ENCODE data around the gene P2RY8.
"Not testable (repeated sequence)": the region's sequence is repeated elsewhere in the genome, so short reads cannot be mapped to it uniquely, and the experiment has no call there.

Gene P2RY8

GRCh38 chrX:1542994-1543725, 6.2 kb upstream of the P2RY8 start:
- DNase-seq: no peak

GRCh38 chrX:1539146-1539545, 2.2 kb upstream of the P2RY8 start:
- DNase-seq: not testable (repeated sequence)

- not testable (repeated sequence) for DNase-seq
Measured at GRCh38 chrX:1537716-1538090, 718 bp upstream of the P2RY8 start.

GRCh38 chrX:1536712-1537030, 314 bp downstream of the P2RY8 start:
- DNase-seq: no peak

GRCh38 chrX:1535241-1536041, 1.5 kb downstream of the P2RY8 start:
- no peak for DNase-seq

- DNase-seq: no peak
Measured at GRCh38 chrX:1534301-1535168, 2.5 kb downstream of the P2RY8 start.

GRCh38 chrX:1533058-1533457, 3.9 kb downstream of the P2RY8 start:
- DNase-seq: no peak

GRCh38 chrX:1531096-1531890, 5.7 kb downstream of the P2RY8 start:
- no peak for DNase-seq

- no peak for DNase-seq
Measured at GRCh38 chrX:1529756-1530155, 7.2 kb downstream of the P2RY8 start.

- no peak for DNase-seq
Measured at GRCh38 chrX:1529328-1529727, 7.7 kb downstream of the P2RY8 start.

- no peak for DNase-seq
Measured at GRCh38 chrX:1528884-1529203, 8.1 kb downstream of the P2RY8 start.

- no peak for DNase-seq
Measured at GRCh38 chrX:1528186-1528883, 8.7 kb downstream of the P2RY8 start.

- DNase-seq: no peak
Measured at GRCh38 chrX:1527457-1527856, 9.5 kb downstream of the P2RY8 start.

GRCh38 chrX:1526565-1526964, 10.4 kb downstream of the P2RY8 start:
- DNase-seq: no peak

- no peak for DNase-seq
Measured at GRCh38 chrX:1525583-1526355, 11.2 kb downstream of the P2RY8 start.

- DNase-seq: no peak
Measured at GRCh38 chrX:1524874-1525582, 12.0 kb downstream of the P2RY8 start.

- DNase-seq: not testable (repeated sequence)
Measured at GRCh38 chrX:1522905-1523304, 14.1 kb downstream of the P2RY8 start.

GRCh38 chrX:1521459-1521956, 15.5 kb downstream of the P2RY8 start:
- DNase-seq: no peak

GRCh38 chrX:1520350-1520749, 16.6 kb downstream of the P2RY8 start:
- no peak for DNase-seq

- no peak for DNase-seq
Measured at GRCh38 chrX:1519022-1519497, 17.9 kb downstream of the P2RY8 start.

Data from NCI-H226 (cell line).